GM12878 (cell line): Measurements from ENCODE around the gene SMIM12. TPM values are rescaled to one million over a fixed set of nuclear protein-coding genes. Genes with fewer than 3 reads are reported as not detected.
A peak's percentile ranks its signal among the peaks of the same experiment; 100 is the strongest.

ENCODE experiments used
- ATAC-seq: fragments of 200-7000 bp; cut with Tn5 transposase; 3 replicates; pipeline ENCODE4 v1.9.1; 2020; ENCODE audit warnings: mild to moderate bottlenecking, moderate library complexity
- BruUV-seq: library from RNA; stranded (reverse); fragments of 400-500 nt; replicated peaks from 2 replicates; lab custom pipeline; 2021; lab: Mats Ljungman, UMichigan
- CTCF ChIA-PET: fragments of 300-600 bp; sonication (Branson Sonifier 250); formaldehyde crosslinking; extraction: SDS; loops from one replicate; lab custom pipeline; 2021; ENCODE audit warnings: inconsistent platforms; lab: Yijun Ruan, JAX
- POLR2A ChIA-PET: fragments of 350-600 bp; formaldehyde crosslinking; extraction: SDS; loops from one replicate; lab custom pipeline; 2021; ENCODE audit warnings: inconsistent platforms; lab: Charles Lee
- RAD21 ChIA-PET: fragments of 300-600 bp; sonication (Branson Sonifier 250); formaldehyde crosslinking; loops from one replicate; lab custom pipeline; 2023; ENCODE audit warnings: antibody characterized with exemption; ENCODE audit not compliant: unreplicated experiment; lab: Charles Lee
- SMC1A ChIA-PET: fragments of 300-600 bp; sonication (Branson Sonifier 250); formaldehyde crosslinking; loops from one replicate; lab custom pipeline; 2023; ENCODE audit not compliant: unreplicated experiment, uncharacterized antibody; lab: Charles Lee
- DNase-seq: peaks from one replicate; pipeline ENCODE4 v3.0.0-alpha.2; 2011; ENCODE audit warnings: low read depth, low spot score
- FAIRE-seq: peaks from 3 replicates; lab custom pipeline; 2011; peaks lifted over from hg19 to GRCh38; lab: Jason Lieb, UNC
- H2AFZ ChIP-seq: 2 replicates; pipeline ENCODE4 v1.6.0; 2011; ENCODE audit warnings: low read depth, low read length, control low read depth; ENCODE audit not compliant: control insufficient read depth
- H3K27ac ChIP-seq: 2 replicates; pipeline ENCODE4 v1.5.1; 2011; ENCODE audit warnings: control low read depth; ENCODE audit not compliant: control insufficient read depth, insufficient read depth
- H3K27me3 ChIP-seq, 2 experiments: replicated peaks in 1 of 2; 2 replicates each; pipeline versions ENCODE4 v1.6.0 to v1.6.1; 2011; ENCODE audit warnings: low read length in 1 of 2; ENCODE audit not compliant: control insufficient read depth in 2 of 2, insufficient read depth in 2 of 2
- H3K36me3 ChIP-seq, 2 experiments: 2 replicates each; pipeline ENCODE4 v1.5.1; 2011; ENCODE audit warnings: low read length in 1 of 2; ENCODE audit not compliant: control insufficient read depth in 2 of 2, insufficient read depth in 2 of 2
- H3K4me1 ChIP-seq: 2 replicates; pipeline ENCODE4 v1.6.1; 2011; ENCODE audit warnings: mild to moderate bottlenecking, low read length, moderate library complexity, mixed read lengths; ENCODE audit not compliant: control insufficient read depth, insufficient read depth
- H3K4me2 ChIP-seq: 2 replicates; pipeline ENCODE4 v1.6.0; 2011; ENCODE audit warnings: control low read depth; ENCODE audit not compliant: control insufficient read depth, insufficient read depth
- H3K4me3 ChIP-seq: fragments of 200-600 bp; sonication (generic); 2 replicates; pipeline ENCODE4 v1.5.1; 2016
- H3K79me2 ChIP-seq: 2 replicates; pipeline ENCODE4 v1.6.0; 2011; ENCODE audit warnings: low read length; ENCODE audit not compliant: control insufficient read depth, insufficient read depth
- H3K9ac ChIP-seq: 2 replicates; pipeline ENCODE4 v1.8.0; 2011; ENCODE audit warnings: low read length, control low read depth, mixed read lengths; ENCODE audit not compliant: control insufficient read depth, insufficient read depth
- H3K9me3 ChIP-seq: replicated peaks from 3 replicates; pipeline ENCODE4 v1.5.1; 2011; ENCODE audit warnings: mild to moderate bottlenecking, low read length; ENCODE audit not compliant: control insufficient read depth, insufficient read depth
- H4K20me1 ChIP-seq: 2 replicates; pipeline ENCODE4 v1.6.0; 2011; ENCODE audit not compliant: control insufficient read depth, insufficient read depth
- CHD2 ChIP-seq: IDR thresholded peaks from 2 replicates; pipeline ENCODE4 v1.6.1; 2011; ENCODE audit warnings: low read depth, low read length, improper control_type of control experiment, borderline replicate concordance
- ETV6 ChIP-seq, 2 experiments: fragments of 450-650 bp in 1 of 2; IDR thresholded peaks in 1 of 2; conservative IDR thresholded peaks in 1 of 2; 2 replicates each; pipeline ENCODE4 v1.6.1; 2014; ENCODE audit warnings: antibody characterized with exemption in 1 of 2, borderline replicate concordance in 1 of 2, low read depth in 1 of 2, mild to moderate bottlenecking in 1 of 2, moderate library complexity in 1 of 2
- IRF4 ChIP-seq: IDR thresholded peaks from 2 replicates; pipeline ENCODE4 v1.6.1; 2011; ENCODE audit warnings: low read depth, low read length
- JUNB ChIP-seq: IDR thresholded peaks from 2 replicates; pipeline ENCODE4 v1.6.1; 2016; ENCODE audit warnings: antibody characterized with exemption, mild to moderate bottlenecking
- JUND ChIP-seq: IDR thresholded peaks from 2 replicates; pipeline ENCODE4 v1.6.1; 2012; ENCODE audit warnings: low read depth, mild to moderate bottlenecking, low read length, improper control_type of control experiment, moderate library complexity
- KLF5 ChIP-seq: fragments of 450-650 bp; IDR thresholded peaks from 2 replicates; pipeline ENCODE4 v1.6.1; 2014; ENCODE audit warnings: mild to moderate bottlenecking; ENCODE audit not compliant: partially characterized antibody
- POLR2AphosphoS2 ChIP-seq: IDR thresholded peaks from 2 replicates; pipeline ENCODE4 v1.6.1; 2011; ENCODE audit warnings: low read depth, mild to moderate bottlenecking, low read length, improper control_type of control experiment, moderate library complexity
- RAD21 ChIP-seq: IDR thresholded peaks from 2 replicates; pipeline ENCODE4 v1.6.1; 2011; ENCODE audit warnings: mild to moderate bottlenecking, low read depth, low read length, moderate library complexity; ENCODE audit not compliant: insufficient read depth
- RFX5 ChIP-seq: IDR thresholded peaks from 2 replicates; pipeline ENCODE4 v1.6.1; 2011; ENCODE audit warnings: low read depth, low read length, improper control_type of control experiment
- RUNX3 ChIP-seq: IDR thresholded peaks from 2 replicates; pipeline ENCODE4 v1.6.1; 2012; ENCODE audit warnings: low read length, inconsistent platforms
- SMC3 ChIP-seq: IDR thresholded peaks from 2 replicates; pipeline ENCODE4 v1.6.1; 2011; ENCODE audit warnings: low read length, improper control_type of control experiment, borderline replicate concordance
- SRF ChIP-seq, 2 experiments: IDR thresholded peaks; 2 replicates each; pipeline ENCODE4 v1.6.1; 2011; ENCODE audit warnings: low read depth in 2 of 2, low read length in 2 of 2, mild to moderate bottlenecking in 1 of 2, moderate library complexity in 1 of 2
- ZBED1 ChIP-seq: IDR thresholded peaks from 2 replicates; pipeline ENCODE4 v1.6.1; 2016; ENCODE audit warnings: borderline replicate concordance
- WGBS: methylation state at CpG from one replicate; pipeline ENCODE4 v1.1.6; 2016; ENCODE audit warnings: low lambda C conversion rate; ENCODE audit not compliant: insufficient replicate concordance, insufficient coverage; ENCODE audit errors: missing lambda C conversion rate; 5-methylcytosine and 5-hydroxymethylcytosine counted together
- in situ Hi-C: fragments of 300-500 bp; cut with MboI; formaldehyde crosslinking; loops from 9 replicates; pipeline ENCODE4 v1.14.3; 2018; ENCODE audit warnings: mixed read lengths
- intact Hi-C: fragments of 100-400 bp; cut with micrococcal nuclease; formaldehyde crosslinking; loops from one replicate; pipeline ENCODE4 v1.14.2; 2022; ENCODE audit not compliant: unreplicated experiment
- polyA plus RNA-seq, 11 experiments: library from polyadenylated mRNA; depleted of rRNA in 4 of 11; unstranded in 6 of 11; stranded (reverse) in 5 of 11; fragments of >200 nt; fragmentation: Nextera tagmentation in 4 of 11; fragmentation: Illumina TruSeq in 1 of 11; extraction: Ambion mirVana in 4 of 11; extraction: Trizol in 1 of 11; gene quantifications; 1 replicate in 1 of 11; 2 replicates in 10 of 11; pipeline versions ENCODE4 v1.2.1 to v1.2.3, GENCODE V29; 2011 to 2016; ENCODE audit warnings: inconsistent platforms in 2 of 11, missing spikeins in 2 of 11, low read depth in 1 of 11
- total RNA-seq, 4 experiments: library from RNA; depleted of rRNA in 3 of 4; stranded (reverse); fragments of >200 nt in 3 of 4; fragmentation: Illumina TruSeq in 1 of 4; extraction: Trizol in 1 of 4; gene quantifications; 2 replicates each; pipeline versions ENCODE4 v1.2.1 to v1.2.3, GENCODE V29; 2013 to 2021
- TF ChIP-seq, protein P1 (sequence below), 3 experiments: IDR thresholded peaks in 2 of 3; conservative IDR thresholded peaks in 1 of 3; 2 replicates each; pipeline ENCODE4 v1.5.1; 2011; ENCODE audit warnings: low read depth in 3 of 3, low read length in 3 of 3, mild to moderate bottlenecking in 3 of 3, control low read depth in 2 of 3, moderate library complexity in 2 of 3, inconsistent platforms in 1 of 3, mixed read lengths in 1 of 3; ENCODE audit not compliant: control insufficient read depth in 2 of 3, insufficient read depth in 1 of 3; ENCODE audit errors: extremely low read depth in 1 of 3
- TF ChIP-seq, protein P2 (sequence below): fragments of 450-650 bp; IDR thresholded peaks from 2 replicates; pipeline ENCODE4 v1.6.1; 2017; ENCODE audit warnings: mild to moderate bottlenecking
- TF ChIP-seq, protein P3 (sequence below): fragments of 450-650 bp; IDR thresholded peaks from 2 replicates; pipeline ENCODE4 v1.6.1; 2016; ENCODE audit warnings: mild to moderate bottlenecking

SMIM12 gene
- total and polyA plus RNA-seq, 10 of the 15 experiments (the other 5 are each of a cell fraction or from before 2014, with no cell fraction given) = 26.1 to 81.5 (median 44.1) TPM

DNA sequence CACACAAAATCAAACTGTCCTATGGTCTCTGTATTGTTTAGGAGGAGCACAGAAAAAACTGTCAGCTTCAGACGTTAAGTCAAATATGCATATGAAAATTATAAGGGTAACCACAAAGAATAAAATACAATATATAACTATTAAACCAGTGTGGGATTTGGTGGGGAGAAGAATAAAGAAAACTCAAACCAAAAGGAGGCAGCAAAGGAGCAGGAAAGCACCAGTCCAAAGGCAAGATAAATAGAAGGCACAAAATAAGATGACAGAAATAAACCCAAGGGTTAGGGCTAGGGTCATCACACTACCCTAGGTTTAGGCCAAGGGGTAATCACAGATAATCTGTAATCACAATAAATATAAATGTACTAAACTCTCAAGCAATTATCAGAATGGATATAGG is 37.1 kb upstream of the SMIM12 start:
- ATAC-seq (no peak), DNase-seq (no peak), FAIRE-seq (no peak)
- CTCF ChIA-PET = interaction anchor here (1.0 to 1.5 kb wide), 2 partner anchors 403 to 544 kb away, joined by 3 to 4 read pairs; no protein-coding TSS in a partner anchor
- H3K27me3 ChIP-seq = peaks cover 0 to 3% of the 10 kb centered on the region in 2 experiments; a peak in 1 of 4 replicates
- no peaks in the 10 kb centered on the region for H3K36me3 ChIP-seq
- RAD21 ChIA-PET = interaction anchor here (1.1 kb wide), 1 partner anchor 110 kb away, joined by 3 read pairs; no protein-coding TSS in a partner anchor
- POLR2A ChIA-PET = interaction anchor here (0.6 kb wide), 1 partner anchor 512 kb away, joined by 3 read pairs; no protein-coding TSS in a partner anchor
- WGBS = 0% methylated on average over 1 of the region's 1 CpG
- in situ Hi-C loops = no loop called here
- H3K79me2 ChIP-seq = no peaks in the 10 kb centered on the region
- no peaks in the 10 kb centered on the region; the same call in 1 of the 3 replicates for H3K9me3 ChIP-seq
- no peak overlapping the region for H3K4me2 ChIP-seq
- TF ChIP-seq KLF5 (no peak), JUND (no peak), SRF (IDR thresholded peaks at IDR 0.05; ENCODE audit: low read depth in 2 of 2, low read length in 2 of 2) (no peak), SMC3 (peak; percentile 21; the same call in 1 of the 2 replicates), RAD21 (peak; percentile 45; the same call in 1 of the 2 replicates), ZBED1 (no peak), JUNB (no peak), RFX5 (no peak), RUNX3 (no peak), IRF4 (no peak), POLR2AphosphoS2 (no peak), CHD2 (no peak), ETV6 (conservative IDR thresholded peaks at IDR 0.05 in 1 of 2, IDR thresholded peaks at IDR 0.05 in 1 of 2; ENCODE audit: borderline replicate concordance in 1 of 2, low read depth in 1 of 2) (no peak)
- TF ChIP-seq, protein P1, sequence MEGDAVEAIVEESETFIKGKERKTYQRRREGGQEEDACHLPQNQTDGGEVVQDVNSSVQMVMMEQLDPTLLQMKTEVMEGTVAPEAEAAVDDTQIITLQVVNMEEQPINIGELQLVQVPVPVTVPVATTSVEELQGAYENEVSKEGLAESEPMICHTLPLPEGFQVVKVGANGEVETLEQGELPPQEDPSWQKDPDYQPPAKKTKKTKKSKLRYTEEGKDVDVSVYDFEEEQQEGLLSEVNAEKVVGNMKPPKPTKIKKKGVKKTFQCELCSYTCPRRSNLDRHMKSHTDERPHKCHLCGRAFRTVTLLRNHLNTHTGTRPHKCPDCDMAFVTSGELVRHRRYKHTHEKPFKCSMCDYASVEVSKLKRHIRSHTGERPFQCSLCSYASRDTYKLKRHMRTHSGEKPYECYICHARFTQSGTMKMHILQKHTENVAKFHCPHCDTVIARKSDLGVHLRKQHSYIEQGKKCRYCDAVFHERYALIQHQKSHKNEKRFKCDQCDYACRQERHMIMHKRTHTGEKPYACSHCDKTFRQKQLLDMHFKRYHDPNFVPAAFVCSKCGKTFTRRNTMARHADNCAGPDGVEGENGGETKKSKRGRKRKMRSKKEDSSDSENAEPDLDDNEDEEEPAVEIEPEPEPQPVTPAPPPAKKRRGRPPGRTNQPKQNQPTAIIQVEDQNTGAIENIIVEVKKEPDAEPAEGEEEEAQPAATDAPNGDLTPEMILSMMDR (IDR thresholded peaks at IDR 0.05 in 2 of 3, conservative IDR thresholded peaks at IDR 0.05 in 1 of 3; ENCODE audit: control insufficient read depth in 2 of 3, extremely low read depth in 1 of 3, insufficient read depth in 1 of 3, low read depth in 3 of 3, low read length in 3 of 3) = peak in 1 of 3 experiments; percentile 38; a peak in 2 of 6 replicates
- TF ChIP-seq, protein P2, sequence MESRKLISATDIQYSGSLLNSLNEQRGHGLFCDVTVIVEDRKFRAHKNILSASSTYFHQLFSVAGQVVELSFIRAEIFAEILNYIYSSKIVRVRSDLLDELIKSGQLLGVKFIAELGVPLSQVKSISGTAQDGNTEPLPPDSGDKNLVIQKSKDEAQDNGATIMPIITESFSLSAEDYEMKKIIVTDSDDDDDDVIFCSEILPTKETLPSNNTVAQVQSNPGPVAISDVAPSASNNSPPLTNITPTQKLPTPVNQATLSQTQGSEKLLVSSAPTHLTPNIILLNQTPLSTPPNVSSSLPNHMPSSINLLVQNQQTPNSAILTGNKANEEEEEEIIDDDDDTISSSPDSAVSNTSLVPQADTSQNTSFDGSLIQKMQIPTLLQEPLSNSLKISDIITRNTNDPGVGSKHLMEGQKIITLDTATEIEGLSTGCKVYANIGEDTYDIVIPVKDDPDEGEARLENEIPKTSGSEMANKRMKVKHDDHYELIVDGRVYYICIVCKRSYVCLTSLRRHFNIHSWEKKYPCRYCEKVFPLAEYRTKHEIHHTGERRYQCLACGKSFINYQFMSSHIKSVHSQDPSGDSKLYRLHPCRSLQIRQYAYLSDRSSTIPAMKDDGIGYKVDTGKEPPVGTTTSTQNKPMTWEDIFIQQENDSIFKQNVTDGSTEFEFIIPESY = no peak
- TF ChIP-seq, protein P3, sequence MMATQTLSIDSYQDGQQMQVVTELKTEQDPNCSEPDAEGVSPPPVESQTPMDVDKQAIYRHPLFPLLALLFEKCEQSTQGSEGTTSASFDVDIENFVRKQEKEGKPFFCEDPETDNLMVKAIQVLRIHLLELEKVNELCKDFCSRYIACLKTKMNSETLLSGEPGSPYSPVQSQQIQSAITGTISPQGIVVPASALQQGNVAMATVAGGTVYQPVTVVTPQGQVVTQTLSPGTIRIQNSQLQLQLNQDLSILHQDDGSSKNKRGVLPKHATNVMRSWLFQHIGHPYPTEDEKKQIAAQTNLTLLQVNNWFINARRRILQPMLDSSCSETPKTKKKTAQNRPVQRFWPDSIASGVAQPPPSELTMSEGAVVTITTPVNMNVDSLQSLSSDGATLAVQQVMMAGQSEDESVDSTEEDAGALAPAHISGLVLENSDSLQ = no peak
- BruUV-seq = no TSS peak
- no peak overlapping the region for H3K27ac ChIP-seq
- no peaks in the 10 kb centered on the region for H3K4me1 ChIP-seq
- H3K4me3 ChIP-seq = no peak overlapping the region
- H2AFZ ChIP-seq = no peak overlapping the region
- no peaks in the 10 kb centered on the region for H4K20me1 ChIP-seq
- H3K9ac ChIP-seq = no peak overlapping the region
- SMC1A ChIA-PET = interaction anchor here (0.9 kb wide), 1 partner anchor 144 kb away, joined by 4 read pairs; no protein-coding TSS in a partner anchor
- intact Hi-C loops = no loop called here
